HG02981 (cell line): ENCODE measurements around the gene SEPTIN6.

Experiments used
- ATAC-seq: cut with Tn5 transposase; IDR thresholded peaks from one replicate; pipeline ENCODE4 v1.9.1; 2021; ENCODE audit warnings: mild to moderate bottlenecking, moderate library complexity; ENCODE audit not compliant: unreplicated experiment

SEPTIN6 gene

DNA sequence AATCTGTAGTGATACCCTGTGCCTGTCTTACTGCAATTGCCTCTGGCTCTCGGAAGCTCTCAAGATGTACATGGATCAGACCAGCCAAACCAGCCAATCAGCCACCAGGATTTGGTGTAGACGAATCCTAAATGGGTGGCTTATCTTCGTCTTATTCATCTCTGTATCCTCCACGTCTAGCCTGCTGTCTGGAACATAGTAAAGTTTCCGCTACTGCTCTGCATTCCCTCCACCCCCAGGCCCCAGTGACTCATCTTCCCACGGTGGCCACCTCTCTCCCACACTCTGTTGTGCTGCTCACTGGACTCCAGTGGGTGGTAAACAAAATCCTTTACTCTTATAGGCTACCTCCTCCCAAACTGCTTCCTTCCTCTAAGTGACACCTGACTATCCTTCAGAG, 37.8 kb downstream of the SEPTIN6 start:
- ATAC-seq: no peak

DNA sequence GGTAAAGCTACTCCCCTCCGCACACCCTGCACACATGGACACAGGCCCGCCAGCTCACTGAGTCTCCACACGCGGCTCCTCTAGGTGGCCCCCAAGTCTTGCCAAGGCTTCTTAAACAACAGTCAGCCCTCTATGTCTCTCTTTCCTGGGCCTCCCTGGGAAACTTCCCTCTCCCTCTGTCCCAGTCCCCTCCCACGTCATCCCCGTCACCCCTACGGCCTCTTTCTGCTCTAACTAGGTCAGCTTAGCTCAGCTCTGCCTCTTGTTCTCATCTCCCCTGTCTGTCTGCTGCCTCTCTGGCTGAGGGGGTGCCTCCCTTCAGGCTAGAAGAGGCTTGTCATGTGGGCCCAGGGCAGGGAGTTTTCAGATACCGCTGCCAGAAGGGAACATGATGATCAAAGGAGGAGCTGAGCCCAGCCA, 38.8 kb downstream of the SEPTIN6 start:
- no peak for ATAC-seq

DNA sequence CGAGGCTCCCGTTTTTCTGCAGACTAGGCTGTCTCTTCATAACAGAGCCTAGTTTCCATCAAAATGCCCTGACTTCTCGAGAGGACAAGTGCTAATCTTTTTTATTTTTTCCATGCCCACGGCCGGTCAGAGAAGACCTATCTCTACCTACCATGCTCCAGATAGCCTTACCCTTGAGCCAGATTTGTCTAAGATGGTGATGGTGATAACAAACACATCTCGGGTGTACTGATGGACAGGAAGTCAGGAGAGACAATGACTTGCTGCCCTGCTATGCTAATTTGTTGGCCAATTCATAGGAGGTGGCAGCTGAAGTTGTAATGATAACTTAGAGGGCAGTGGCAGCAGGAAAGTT, 44.6 kb downstream of the SEPTIN6 start:
- ATAC-seq: no peak

DNA sequence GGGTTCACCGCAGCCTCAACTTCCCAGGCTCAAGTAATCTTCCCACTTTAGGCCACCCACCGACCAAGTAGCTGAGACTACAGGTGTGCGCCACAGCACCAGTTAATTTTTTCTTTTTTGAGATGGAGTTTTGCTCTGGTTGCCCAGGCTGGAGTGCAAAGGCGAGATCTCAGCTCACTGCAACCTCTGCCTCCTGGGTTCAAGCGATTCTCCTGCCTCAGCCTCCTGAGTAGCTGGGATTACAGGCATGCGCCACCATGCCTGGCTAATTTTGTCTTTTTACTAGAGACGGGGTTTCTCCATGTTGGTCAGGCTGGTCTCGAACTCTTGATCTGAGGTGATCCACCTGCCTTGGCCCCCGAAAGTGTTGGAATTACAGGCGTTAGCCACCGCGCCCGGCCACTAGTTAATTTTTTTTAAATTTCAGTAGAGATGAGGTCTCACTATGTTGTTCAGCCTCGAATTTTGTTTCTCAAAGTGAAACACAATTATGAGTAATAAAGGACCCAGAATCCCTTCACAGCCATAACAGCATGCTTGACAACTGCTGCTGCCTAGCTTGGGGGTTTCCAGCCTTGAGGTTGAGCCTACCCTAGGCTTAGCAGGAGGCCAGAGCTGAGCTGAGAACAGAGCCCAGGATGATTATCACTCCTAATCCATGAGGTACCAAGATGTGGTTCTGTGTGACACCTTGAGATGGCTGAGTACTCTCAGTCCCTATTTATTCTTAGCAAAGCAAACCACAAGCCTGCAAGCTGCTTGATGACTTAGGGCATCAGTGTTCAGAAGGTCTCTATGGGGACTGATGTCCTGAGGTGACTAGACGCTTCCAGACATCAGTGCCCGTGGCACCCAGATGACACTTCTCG, 45.2 kb downstream of the SEPTIN6 start:
- peak; percentile 95 for ATAC-seq

DNA sequence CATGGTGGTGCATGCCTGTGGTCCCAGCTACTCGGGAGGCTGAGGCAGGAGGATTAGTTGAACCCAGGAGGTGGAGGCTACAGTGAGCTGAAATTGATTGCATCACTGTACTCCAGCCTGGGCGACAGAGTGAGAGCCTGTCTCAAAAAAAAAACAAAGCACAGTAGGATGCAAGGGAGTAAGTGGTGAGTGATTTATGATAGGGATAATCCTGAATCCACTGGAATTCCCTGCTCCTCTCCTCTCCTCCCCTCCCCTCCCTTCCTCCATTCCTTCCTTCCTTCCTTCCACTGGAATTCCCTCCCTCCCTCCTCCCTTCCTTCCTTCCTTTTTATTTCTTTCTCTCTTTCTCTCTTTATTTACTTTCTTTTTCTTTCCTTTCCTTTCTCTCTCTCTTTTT, 45.9 kb downstream of the SEPTIN6 start:
- ATAC-seq: no peak

DNA sequence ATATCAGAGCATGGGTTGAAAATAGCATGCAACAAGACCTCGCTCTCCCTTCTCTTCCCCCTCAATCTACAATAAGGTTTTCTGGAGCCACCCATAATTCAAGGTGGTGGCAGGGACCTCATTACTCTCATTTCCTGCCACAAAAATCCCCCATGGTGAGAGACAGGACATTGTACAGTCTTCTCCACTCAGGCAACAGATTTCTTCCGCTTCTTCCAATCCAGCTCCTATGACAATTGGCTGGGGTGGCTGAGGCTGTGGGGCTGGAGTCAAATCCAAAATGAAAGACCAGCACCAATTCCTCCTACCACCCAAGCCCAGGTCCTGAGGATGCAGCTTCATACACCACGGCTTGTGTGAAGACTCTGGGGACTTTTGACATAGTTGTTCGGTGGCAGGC, 46.5 kb downstream of the SEPTIN6 start:
- ATAC-seq: no peak

DNA sequence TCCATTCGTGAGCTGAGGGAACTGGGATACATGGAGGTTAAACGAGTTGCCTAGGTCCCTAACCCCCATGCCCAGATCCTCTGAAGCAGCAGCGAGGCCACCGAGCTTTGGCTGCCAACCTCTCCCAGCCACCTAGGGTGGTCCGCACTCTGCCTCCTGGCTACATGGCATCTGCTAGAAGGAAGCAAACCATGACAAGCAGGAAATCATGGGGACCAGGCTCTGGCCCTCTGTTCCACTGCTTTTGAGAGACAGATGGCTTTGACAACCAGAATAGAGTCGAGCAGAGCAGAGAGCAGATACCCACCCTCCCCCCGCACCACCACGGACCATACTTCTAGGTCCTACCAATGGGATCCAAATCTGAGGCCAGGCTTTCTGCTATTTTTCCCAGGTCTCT, 49.3 kb downstream of the SEPTIN6 start:
- no peak for ATAC-seq
